CD4-positive, alpha-beta T cell (primary cell): ENCODE measurements around the gene STX1B. TPM values are rescaled to one million over a fixed set of nuclear protein-coding genes. Genes with fewer than 3 reads are reported as not detected.

Source experiments
- ATAC-seq: fragments of 200-7000 bp; cut with Tn5 transposase; one replicate; pipeline ENCODE4 v1.10.0; 2022; ENCODE audit warnings: mild to moderate bottlenecking; ENCODE audit not compliant: poor library complexity
- CTCF ChIA-PET: fragments of 350-600 bp; sonication (Branson Sonifier 250); formaldehyde crosslinking; loops from one replicate; lab custom pipeline; 2021; ENCODE audit warnings: antibody characterized with exemption, inconsistent platforms; lab: Charles Lee
- POLR2A ChIA-PET: fragments of 350-600 bp; sonication (Branson Sonifier 250); formaldehyde crosslinking; loops from one replicate; lab custom pipeline; 2021; ENCODE audit warnings: antibody characterized with exemption, inconsistent platforms; lab: Charles Lee
- DNase-seq, 14 experiments: peaks; one replicate each; pipeline ENCODE4 v3.0.0-alpha.2; 2013 to 2020; ENCODE audit warnings: mixed read lengths in 2 of 14
- H3K27ac ChIP-seq, 2 donors: one replicate each; pipeline versions ENCODE4 v1.5.1 to v1.7.0; 2013; ENCODE audit warnings: low read length in 2 of 2, low read depth in 1 of 2, mild to moderate bottlenecking in 1 of 2
- H3K27me3 ChIP-seq, 2 experiments: 1 replicate in 1 of 2; 2 replicates in 1 of 2; pipeline versions ENCODE4 v1.6.1 to v1.7.0; 2013; ENCODE audit warnings: low read length in 2 of 2, control low read depth in 1 of 2, mild to moderate bottlenecking in 1 of 2, moderate library complexity in 1 of 2; ENCODE audit not compliant: insufficient read depth in 2 of 2, control insufficient read depth in 1 of 2
- H3K36me3 ChIP-seq: one replicate; pipeline ENCODE4 v1.6.1; 2013; ENCODE audit warnings: low read length, control low read depth; ENCODE audit not compliant: insufficient read depth
- H3K4me1 ChIP-seq: one replicate; pipeline ENCODE4 v1.6.1; 2013; ENCODE audit warnings: low read length, control low read depth; ENCODE audit not compliant: insufficient read depth
- H3K4me3 ChIP-seq: one replicate; pipeline ENCODE4 v1.5.1; 2013; ENCODE audit warnings: mild to moderate bottlenecking, low read length, moderate library complexity
- H3K9me3 ChIP-seq, 2 experiments: 1 replicate in 1 of 2; 2 replicates in 1 of 2; pipeline versions ENCODE4 v1.6.1 to v1.7.0; 2013; ENCODE audit warnings: low read length in 2 of 2, mild to moderate bottlenecking in 2 of 2, control low read depth in 1 of 2, moderate library complexity in 1 of 2; ENCODE audit not compliant: control insufficient read depth in 1 of 2, insufficient read depth in 1 of 2
- H3K27ac Mint-ChIP-seq: one replicate; pipeline ENCODE4 v1.8.0; 2020; ENCODE audit warnings: mixed read lengths
- H3K27me3 Mint-ChIP-seq: one replicate; pipeline ENCODE4 v1.8.0; 2021; ENCODE audit warnings: mixed read lengths
- H3K36me3 Mint-ChIP-seq: one replicate; pipeline ENCODE4 v1.8.0; 2021; ENCODE audit warnings: low read depth, mixed read lengths
- H3K4me1 Mint-ChIP-seq: one replicate; pipeline ENCODE4 v1.8.0; 2021; ENCODE audit warnings: low read depth, mixed read lengths
- H3K4me3 Mint-ChIP-seq: one replicate; pipeline ENCODE4 v1.8.0; 2020; ENCODE audit warnings: mild to moderate bottlenecking, mixed read lengths
- H3K9me3 Mint-ChIP-seq: one replicate; pipeline ENCODE4 v1.8.0; 2020; ENCODE audit warnings: mixed read lengths
- intact Hi-C, 2 experiments: fragments of 100-400 bp; cut with DNase I in 1 of 2; cut with micrococcal nuclease in 1 of 2; formaldehyde crosslinking; loops; one replicate each; pipeline versions ENCODE4 v1.15.1 to v1.9.0; 2023 to 2025; cut with DNase I, micrococcal nuclease
- total RNA-seq, 174 experiments: library from RNA in 2 of 174; stranded (reverse) in 2 of 174; gene quantifications; one replicate each; pipeline ENCODE4 v1.2.3 and lab custom pipeline; 2021 to 2026
- TF ChIP-seq, protein P1 (sequence below): fragments of 200-600 bp; IDR thresholded peaks from one replicate; pipeline ENCODE4 v1.8.0; 2022; ENCODE audit warnings: antibody characterized with exemption, mild to moderate bottlenecking

The STX1B gene
- total RNA-seq, 2 experiments from 2014 or later: 2.9 to 3.1 TPM

DNA sequence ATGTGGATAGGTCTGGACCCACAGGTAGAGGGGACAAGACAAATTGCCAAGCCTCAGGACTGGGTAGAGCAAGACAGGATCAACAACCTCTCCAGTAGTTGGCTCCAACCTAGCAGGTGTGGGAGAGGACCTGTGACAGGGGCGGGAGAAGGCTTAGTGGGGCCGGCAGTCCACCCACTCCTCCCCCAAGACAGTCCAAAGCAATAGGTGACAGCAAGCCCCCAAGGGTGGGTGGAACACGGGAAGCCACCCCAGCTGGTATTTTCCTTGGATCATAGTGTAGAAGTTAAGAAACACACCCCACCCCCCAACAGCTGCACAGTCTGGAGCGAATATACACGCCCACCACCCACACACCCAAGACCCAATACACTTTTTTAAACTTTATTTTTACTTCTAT lies 18.8 kb upstream of the STX1B start:
- POLR2A ChIA-PET: no interaction called here
- intact Hi-C loops: no loop called here
- TF ChIP-seq, protein P1, sequence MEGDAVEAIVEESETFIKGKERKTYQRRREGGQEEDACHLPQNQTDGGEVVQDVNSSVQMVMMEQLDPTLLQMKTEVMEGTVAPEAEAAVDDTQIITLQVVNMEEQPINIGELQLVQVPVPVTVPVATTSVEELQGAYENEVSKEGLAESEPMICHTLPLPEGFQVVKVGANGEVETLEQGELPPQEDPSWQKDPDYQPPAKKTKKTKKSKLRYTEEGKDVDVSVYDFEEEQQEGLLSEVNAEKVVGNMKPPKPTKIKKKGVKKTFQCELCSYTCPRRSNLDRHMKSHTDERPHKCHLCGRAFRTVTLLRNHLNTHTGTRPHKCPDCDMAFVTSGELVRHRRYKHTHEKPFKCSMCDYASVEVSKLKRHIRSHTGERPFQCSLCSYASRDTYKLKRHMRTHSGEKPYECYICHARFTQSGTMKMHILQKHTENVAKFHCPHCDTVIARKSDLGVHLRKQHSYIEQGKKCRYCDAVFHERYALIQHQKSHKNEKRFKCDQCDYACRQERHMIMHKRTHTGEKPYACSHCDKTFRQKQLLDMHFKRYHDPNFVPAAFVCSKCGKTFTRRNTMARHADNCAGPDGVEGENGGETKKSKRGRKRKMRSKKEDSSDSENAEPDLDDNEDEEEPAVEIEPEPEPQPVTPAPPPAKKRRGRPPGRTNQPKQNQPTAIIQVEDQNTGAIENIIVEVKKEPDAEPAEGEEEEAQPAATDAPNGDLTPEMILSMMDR: no peak
- H3K36me3 Mint-ChIP-seq: peaks cover 13% of the 10 kb centered on the region
- Histone ChIP-seq H3K27ac (no peak overlapping the region), H3K27me3 (no peaks in the 10 kb centered on the region), H3K36me3 (no peaks in the 10 kb centered on the region), H3K4me3 (no peak overlapping the region), H3K4me1 (peaks cover 16% of the 10 kb centered on the region), H3K9me3 (no peaks in the 10 kb centered on the region)
- no peaks in the 10 kb centered on the region for H3K27me3 Mint-ChIP-seq
- H3K4me1 Mint-ChIP-seq: peaks cover 19% of the 10 kb centered on the region
- DNase-seq: no peak
- no peak for ATAC-seq
- H3K4me3 Mint-ChIP-seq: no peak overlapping the region
- H3K9me3 Mint-ChIP-seq: no peaks in the 10 kb centered on the region
- CTCF ChIA-PET: no interaction called here
- H3K27ac Mint-ChIP-seq: no peak overlapping the region

DNA sequence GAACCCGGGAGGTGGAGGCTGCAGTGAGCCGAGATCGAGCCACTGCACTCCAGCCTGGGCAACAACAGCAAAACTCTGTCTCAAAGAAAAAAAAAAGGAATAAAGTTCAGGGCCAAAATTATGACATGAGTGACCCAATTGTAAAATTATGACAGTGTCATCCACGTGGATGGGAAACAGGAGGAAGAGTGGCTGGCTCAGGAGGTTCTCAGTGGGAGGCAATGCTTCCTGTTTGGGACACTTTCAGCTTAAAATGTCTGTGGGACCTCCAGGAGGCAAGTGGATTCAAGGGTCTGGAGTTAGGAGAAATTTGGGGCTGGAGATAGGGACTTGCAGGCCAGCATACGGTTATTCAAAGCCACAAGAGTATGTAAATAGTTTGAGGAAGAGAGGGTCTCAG lies 14.9 kb upstream of the STX1B start:
- ChIA-PET CTCF (no interaction called here), POLR2A (no interaction called here)
- Histone ChIP-seq H3K27ac (no peak overlapping the region), H3K4me1 (no peaks in the 10 kb centered on the region), H3K36me3 (no peaks in the 10 kb centered on the region), H3K27me3 (no peaks in the 10 kb centered on the region), H3K9me3 (no peaks in the 10 kb centered on the region), H3K4me3 (no peak overlapping the region)
- DNase-seq (no peak), ATAC-seq (no peak)
- H3K4me3 Mint-ChIP-seq: no peak overlapping the region
- H3K27ac Mint-ChIP-seq: no peak overlapping the region
- no peaks in the 10 kb centered on the region for H3K27me3 Mint-ChIP-seq
- H3K36me3 Mint-ChIP-seq: no peaks in the 10 kb centered on the region
- no peaks in the 10 kb centered on the region for H3K4me1 Mint-ChIP-seq
- H3K9me3 Mint-ChIP-seq: no peaks in the 10 kb centered on the region
- TF ChIP-seq, protein P1: no peak
- intact Hi-C loops: no loop called here

DNA sequence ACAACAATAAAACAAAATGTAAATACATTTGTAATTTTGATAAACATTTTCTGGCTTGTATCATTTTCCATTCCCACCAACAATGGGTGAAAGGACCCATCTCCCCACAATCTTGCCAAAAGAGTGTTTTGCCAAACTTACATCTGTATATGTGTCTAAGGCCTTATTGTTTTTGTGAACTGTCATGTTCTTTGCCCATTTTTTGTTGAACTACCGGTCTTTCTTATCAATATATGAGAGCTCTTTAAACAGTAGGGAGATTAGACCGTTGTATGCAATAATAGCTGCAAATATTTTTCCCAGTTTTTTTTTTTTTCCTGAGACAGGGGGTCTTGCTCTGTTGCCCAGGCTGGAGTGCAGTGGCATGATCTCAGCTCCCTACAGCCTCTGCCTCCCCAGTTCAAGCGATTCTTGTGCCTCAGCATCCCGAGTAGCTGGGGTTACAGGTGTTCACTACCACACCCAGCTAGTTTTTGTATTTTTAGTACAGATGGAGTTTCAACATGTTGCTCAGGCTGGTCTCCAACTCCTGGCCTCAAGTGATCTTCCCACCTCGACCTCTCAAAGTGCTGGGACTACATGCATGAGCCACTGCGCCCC lies 13.3 kb upstream of the STX1B start:
- TF ChIP-seq, protein P1: no peak
- Mint-ChIP-seq H3K27ac (no peak overlapping the region), H3K27me3 (no peaks in the 10 kb centered on the region), H3K4me1 (no peaks in the 10 kb centered on the region), H3K9me3 (no peaks in the 10 kb centered on the region), H3K36me3 (no peaks in the 10 kb centered on the region), H3K4me3 (no peak overlapping the region)
- no peaks in the 10 kb centered on the region for H3K9me3 ChIP-seq
- ChIA-PET POLR2A (interaction anchor here (0.6 kb wide), 1 partner anchor 153 kb away, joined by 6 read pairs; no protein-coding TSS in a partner anchor), CTCF (no interaction called here)
- intact Hi-C loops: no loop called here
- H3K4me3 ChIP-seq: no peak overlapping the region
- no peak overlapping the region for H3K27ac ChIP-seq
- H3K4me1 ChIP-seq: no peaks in the 10 kb centered on the region
- no peaks in the 10 kb centered on the region for H3K27me3 ChIP-seq
- H3K36me3 ChIP-seq: no peaks in the 10 kb centered on the region
- DNase-seq (no peak), ATAC-seq (no peak)
